Measurements from ENCODE around the gene RPL18. TPM values are rescaled to one million over a fixed set of nuclear protein-coding genes. Genes with fewer than 3 reads are reported as not detected.

The RPL18 gene
- total RNA-seq, 4 donors from 2014 or later, result 1,394 to 2,260 (median 1,686) TPM

GRCh38 chr19:48631225-48631624, 12.2 kb upstream of the RPL18 start:
- no peaks in the 10 kb centered on the region for H3K9me3 ChIP-seq
- peak overlapping the region in 2 of 4 donors; percentile 16 to 17 for H3K4me3 ChIP-seq
- H3K27me3 ChIP-seq, result no peaks in the 10 kb centered on the region
- TF ChIP-seq POLR2AphosphoS5 (IDR thresholded peaks at IDR 0.05) (no peak), CTCF (IDR thresholded peaks at IDR 0.05) (no peak), POLR2A (IDR thresholded peaks at IDR 0.05) (no peak), EP300 (IDR thresholded peaks at IDR 0.05; ENCODE audit: low read depth) (no peak)
- H3K4me1 ChIP-seq, result peaks cover 41 to 83% (median 71%) of the 10 kb centered on the region in 4 donors
- intact Hi-C loops (cut with DNase I; ENCODE audit: low total_unique reads) (no loop called here), in situ Hi-C loops (cut with MboI; ENCODE audit: low pct_ligation_motif_present in 1 of 4, low pct_unique_long_range_greater_than_20kb in 1 of 4, low sequenced_read_pairs in 3 of 4) (no loop called here)
- 59% methylated on average over 3 of the region's 3 CpGs; no CpG with 5 or more reads in 1 of the 2 donors for WGBS, 2 donors (ENCODE audit: low coverage in 1 of 2)
- no peak for DNase-seq
- peak overlapping the region; percentile 90 to 94 (median 92) for H3K27ac ChIP-seq
- no peaks in the 10 kb centered on the region for H3K36me3 ChIP-seq

- no peaks in the 10 kb centered on the region for H3K27me3 ChIP-seq
- peak; percentile 32 to 68 (median 60) for TF ChIP-seq POLR2AphosphoS5 (IDR thresholded peaks at IDR 0.05)
- no peak for TF ChIP-seq POLR2A (IDR thresholded peaks at IDR 0.05)
- TF ChIP-seq EP300 (IDR thresholded peaks at IDR 0.05; ENCODE audit: low read depth), result no peak
- peak in 2 of 5 experiments; percentile 17 to 27 for TF ChIP-seq CTCF (IDR thresholded peaks at IDR 0.05)
- H3K36me3 ChIP-seq, result no peaks in the 10 kb centered on the region
- intact Hi-C loops (cut with DNase I; ENCODE audit: low total_unique reads) (no loop called here), in situ Hi-C loops (cut with MboI; ENCODE audit: low pct_ligation_motif_present in 1 of 4, low pct_unique_long_range_greater_than_20kb in 1 of 4, low sequenced_read_pairs in 3 of 4) (no loop called here)
- WGBS, 2 donors (ENCODE audit: low coverage in 1 of 2), result 35 to 40% methylated on average over 3 to 39 of the region's 47 CpGs
- peaks cover 41 to 86% (median 72%) of the 10 kb centered on the region in 4 donors for H3K4me1 ChIP-seq
- peak; percentile 82 for DNase-seq
- H3K27ac ChIP-seq, result peak overlapping the region; percentile 90 to 94 (median 92)
- no peaks in the 10 kb centered on the region for H3K9me3 ChIP-seq
- H3K4me3 ChIP-seq, result peak overlapping the region in 2 of 4 donors; percentile 16 to 17
These were observed 11.5 kb upstream of the RPL18 start for GRCh38 chr19:48630296-48631063.

- H3K36me3 ChIP-seq, result no peaks in the 10 kb centered on the region
- intact Hi-C loops (cut with DNase I; ENCODE audit: low total_unique reads), result no loop called here
- WGBS, 2 donors (ENCODE audit: low coverage in 1 of 2), result 40 to 58% methylated on average over 3 to 45 of the region's 48 CpGs
- no peaks in the 10 kb centered on the region for H3K27me3 ChIP-seq
- TF ChIP-seq EP300 (IDR thresholded peaks at IDR 0.05; ENCODE audit: low read depth) (no peak), POLR2AphosphoS5 (IDR thresholded peaks at IDR 0.05) (peak in 2 of 3 donors; percentile 61 to 62), POLR2A (IDR thresholded peaks at IDR 0.05) (peak; percentile 54), CTCF (IDR thresholded peaks at IDR 0.05) (peak in 1 of 5 experiments; percentile 17)
- H3K9me3 ChIP-seq, result no peaks in the 10 kb centered on the region
- H3K4me1 ChIP-seq, result peaks cover 37 to 87% (median 75%) of the 10 kb centered on the region in 4 donors
- peak overlapping the region in 2 of 4 donors; percentile 16 to 17 for H3K4me3 ChIP-seq
- in situ Hi-C loops (cut with MboI; ENCODE audit: low pct_ligation_motif_present in 1 of 4, low pct_unique_long_range_greater_than_20kb in 1 of 4, low sequenced_read_pairs in 3 of 4), result no loop called here
- peak overlapping the region; percentile 90 to 94 (median 92) for H3K27ac ChIP-seq
- DNase-seq, result peak; percentile 91
These were observed 10.8 kb upstream of the RPL18 start for GRCh38 chr19:48629599-48630295.

GRCh38 chr19:48629297-48629598, 10.3 kb upstream of the RPL18 start:
- Histone ChIP-seq H3K4me3 (no peak overlapping the region), H3K9me3 (no peaks in the 10 kb centered on the region), H3K36me3 (no peaks in the 10 kb centered on the region), H3K27ac (peak overlapping the region; percentile 90 to 94 (median 92)), H3K4me1 (peaks cover 35 to 88% (median 75%) of the 10 kb centered on the region in 4 donors), H3K27me3 (no peaks in the 10 kb centered on the region)
- TF ChIP-seq POLR2AphosphoS5 (IDR thresholded peaks at IDR 0.05) (no peak), POLR2A (IDR thresholded peaks at IDR 0.05) (no peak), CTCF (IDR thresholded peaks at IDR 0.05) (no peak), EP300 (IDR thresholded peaks at IDR 0.05; ENCODE audit: low read depth) (no peak)
- DNase-seq, result peak; percentile 19
- intact Hi-C loops (cut with DNase I; ENCODE audit: low total_unique reads) (no loop called here), in situ Hi-C loops (cut with MboI; ENCODE audit: low pct_ligation_motif_present in 1 of 4, low pct_unique_long_range_greater_than_20kb in 1 of 4, low sequenced_read_pairs in 3 of 4) (no loop called here)
- 93% methylated on average over 18 of the region's 22 CpGs; no CpG with 5 or more reads in 1 of the 2 donors for WGBS, 2 donors (ENCODE audit: low coverage in 1 of 2)

Measured in transverse colon (tissue), 4 donors.